Parathyroid adenoma (tissue), 2 donors: ENCODE results near the gene ZNF148.
"Not testable (repeated sequence)": the region's sequence is repeated elsewhere in the genome, so short reads cannot be mapped to it uniquely, and the experiment has no call there.

Source experiments
- H2AFZ ChIP-seq: fragments of 300-600 bp; sonication (generic); one replicate; pipeline ENCODE4 v1.7.0; 2017; ENCODE audit warnings: antibody characterized with exemption, mild to moderate bottlenecking
- H3K27ac ChIP-seq: fragments of 300-600 bp; sonication (generic); one replicate; pipeline ENCODE4 v1.7.0; 2017
- H3K27me3 ChIP-seq: fragments of 300-600 bp; sonication (generic); one replicate; pipeline ENCODE4 v1.7.0; 2017; ENCODE audit warnings: low read length; ENCODE audit not compliant: control insufficient read depth, insufficient read depth
- H3K36me3 ChIP-seq: fragments of 300-600 bp; sonication (generic); one replicate; pipeline ENCODE4 v1.7.0; 2017; ENCODE audit warnings: low read length; ENCODE audit not compliant: control insufficient read depth, insufficient read depth
- H3K4me1 ChIP-seq: fragments of 300-600 bp; sonication (generic); one replicate; pipeline ENCODE4 v1.7.0; 2017; ENCODE audit warnings: control low read depth
- H3K4me2 ChIP-seq: fragments of 300-600 bp; sonication (generic); one replicate; pipeline ENCODE4 v1.7.0; 2017; ENCODE audit warnings: low read length
- H3K4me3 ChIP-seq: fragments of 300-600 bp; sonication (generic); one replicate; pipeline ENCODE4 v1.7.0; 2017; ENCODE audit warnings: low read depth, low read length
- H3K79me2 ChIP-seq: fragments of 300-600 bp; sonication (generic); one replicate; pipeline ENCODE4 v1.7.0; 2017; ENCODE audit warnings: control low read depth
- H3K9ac ChIP-seq: fragments of 300-600 bp; sonication (generic); one replicate; pipeline ENCODE4 v1.7.0; 2017; ENCODE audit warnings: mild to moderate bottlenecking
- H3K9me3 ChIP-seq: fragments of 300-600 bp; sonication (generic); one replicate; pipeline ENCODE4 v1.7.0; 2017; ENCODE audit warnings: low read length; ENCODE audit not compliant: control insufficient read depth
- CTCF ChIP-seq: fragments of 300-600 bp; sonication (generic); IDR thresholded peaks from one replicate; pipeline ENCODE4 v1.7.0; 2017; ENCODE audit warnings: antibody characterized with exemption, mild to moderate bottlenecking
- donor health status: primary hyperparathyroidism.

Gene ZNF148

GRCh38 chr3:125351814-125352456, 23.2 kb downstream of the ZNF148 start:
- TF ChIP-seq CTCF: no peak
- Histone ChIP-seq H3K36me3 (no peaks in the 10 kb centered on the region), H3K4me1 (peaks cover 2% of the 10 kb centered on the region), H2AFZ (no peak overlapping the region), H3K27ac (no peak overlapping the region), H3K27me3 (no peaks in the 10 kb centered on the region), H3K4me3 (no peak overlapping the region), H3K9ac (no peak overlapping the region), H3K79me2 (peaks cover 47% of the 10 kb centered on the region), H3K9me3 (no peaks in the 10 kb centered on the region), H3K4me2 (no peak overlapping the region)

- Histone ChIP-seq H3K4me2 (no peak overlapping the region), H3K4me1 (peaks cover 2% of the 10 kb centered on the region), H3K4me3 (no peak overlapping the region), H3K79me2 (peaks cover 46% of the 10 kb centered on the region), H3K9me3 (no peaks in the 10 kb centered on the region), H3K27ac (no peak overlapping the region), H3K36me3 (no peaks in the 10 kb centered on the region), H2AFZ (no peak overlapping the region), H3K9ac (no peak overlapping the region), H3K27me3 (no peaks in the 10 kb centered on the region)
- no peak for TF ChIP-seq CTCF
Observed at GRCh38 chr3:125351152-125351551, 24.0 kb downstream of the ZNF148 start.

GRCh38 chr3:125350597-125350996, 24.5 kb downstream of the ZNF148 start:
- Histone ChIP-seq H3K4me1 (peaks cover 2% of the 10 kb centered on the region), H2AFZ (no peak overlapping the region), H3K27ac (no peak overlapping the region), H3K27me3 (no peaks in the 10 kb centered on the region), H3K9ac (no peak overlapping the region), H3K9me3 (no peaks in the 10 kb centered on the region), H3K79me2 (peaks cover 43% of the 10 kb centered on the region), H3K4me2 (no peak overlapping the region), H3K36me3 (no peaks in the 10 kb centered on the region), H3K4me3 (no peak overlapping the region)
- no peak for TF ChIP-seq CTCF

GRCh38 chr3:125349556-125350165, 25.5 kb downstream of the ZNF148 start:
- no peaks in the 10 kb centered on the region for H3K27me3 ChIP-seq
- H3K4me1 ChIP-seq: peaks cover 2% of the 10 kb centered on the region
- no peak overlapping the region for H3K4me3 ChIP-seq
- H3K36me3 ChIP-seq: no peaks in the 10 kb centered on the region
- no peak overlapping the region for H3K27ac ChIP-seq
- peaks cover 43% of the 10 kb centered on the region for H3K79me2 ChIP-seq
- no peak for TF ChIP-seq CTCF
- no peak overlapping the region for H3K4me2 ChIP-seq
- no peak overlapping the region for H3K9ac ChIP-seq
- no peak overlapping the region for H2AFZ ChIP-seq
- no peaks in the 10 kb centered on the region for H3K9me3 ChIP-seq

GRCh38 chr3:125349055-125349454, 26.1 kb downstream of the ZNF148 start:
- H3K79me2 ChIP-seq: peaks cover 50% of the 10 kb centered on the region
- no peaks in the 10 kb centered on the region for H3K27me3 ChIP-seq
- no peaks in the 10 kb centered on the region for H3K9me3 ChIP-seq
- H3K9ac ChIP-seq: no peak overlapping the region
- no peak overlapping the region for H3K4me2 ChIP-seq
- no peak for TF ChIP-seq CTCF
- peaks cover 2% of the 10 kb centered on the region for H3K4me1 ChIP-seq
- no peak overlapping the region for H3K4me3 ChIP-seq
- H3K36me3 ChIP-seq: no peaks in the 10 kb centered on the region
- no peak overlapping the region for H2AFZ ChIP-seq
- no peak overlapping the region for H3K27ac ChIP-seq

GRCh38 chr3:125343367-125343766, 31.8 kb downstream of the ZNF148 start:
- H3K36me3 ChIP-seq, H3K4me3 ChIP-seq, H3K4me1 ChIP-seq, H3K27me3 ChIP-seq, H2AFZ ChIP-seq, H3K27ac ChIP-seq, H3K9ac ChIP-seq, H3K9me3 ChIP-seq, H3K4me2 ChIP-seq: not testable (repeated sequence)
- H3K79me2 ChIP-seq: peaks cover 60% of the 10 kb centered on the region
